GM21825 (cell line): ENCODE results near the gene TMED5.

Experiments
- ATAC-seq: cut with Tn5 transposase; IDR thresholded peaks from one replicate; pipeline ENCODE4 v1.9.1; 2021; ENCODE audit warnings: mild to moderate bottlenecking, moderate library complexity; ENCODE audit not compliant: unreplicated experiment

TMED5 gene

DNA sequence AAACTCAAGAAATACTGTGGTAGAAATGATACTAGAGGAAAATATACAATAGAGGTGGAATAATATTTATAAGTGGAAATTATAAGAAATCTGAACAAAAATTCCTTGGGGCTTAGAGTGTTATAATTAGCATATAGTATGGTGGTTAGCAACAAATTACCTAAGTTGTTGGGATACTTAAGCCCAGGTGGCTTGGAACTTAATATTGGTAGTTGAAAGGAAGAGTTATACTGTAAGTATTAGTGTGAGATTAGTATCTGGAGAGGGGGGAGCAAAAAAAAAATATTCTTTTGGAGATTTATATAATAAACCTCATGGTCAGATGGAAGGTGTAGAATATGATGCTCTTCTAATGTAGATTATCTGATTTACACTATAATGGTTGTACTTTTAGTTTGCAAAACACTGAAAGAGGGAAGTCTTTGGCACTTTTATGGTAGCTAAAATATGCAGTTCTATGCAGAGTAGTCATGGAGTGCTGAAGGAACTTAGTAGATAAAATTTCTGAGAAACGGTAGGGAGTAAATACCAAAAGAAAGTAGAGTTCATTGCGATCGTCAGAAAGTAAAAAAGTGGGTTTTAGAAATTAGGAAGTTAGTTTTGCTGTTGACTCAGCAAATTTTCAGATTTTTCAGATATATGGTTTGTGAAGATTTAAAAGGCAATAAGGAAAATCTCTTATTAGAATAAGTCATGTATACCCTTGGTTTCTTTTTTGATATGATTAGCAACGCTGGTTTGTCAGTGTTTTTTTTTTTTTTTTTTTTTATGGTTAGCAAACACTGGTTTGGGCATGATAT is 55.5 kb downstream of the TMED5 start:
- no peak for ATAC-seq

DNA sequence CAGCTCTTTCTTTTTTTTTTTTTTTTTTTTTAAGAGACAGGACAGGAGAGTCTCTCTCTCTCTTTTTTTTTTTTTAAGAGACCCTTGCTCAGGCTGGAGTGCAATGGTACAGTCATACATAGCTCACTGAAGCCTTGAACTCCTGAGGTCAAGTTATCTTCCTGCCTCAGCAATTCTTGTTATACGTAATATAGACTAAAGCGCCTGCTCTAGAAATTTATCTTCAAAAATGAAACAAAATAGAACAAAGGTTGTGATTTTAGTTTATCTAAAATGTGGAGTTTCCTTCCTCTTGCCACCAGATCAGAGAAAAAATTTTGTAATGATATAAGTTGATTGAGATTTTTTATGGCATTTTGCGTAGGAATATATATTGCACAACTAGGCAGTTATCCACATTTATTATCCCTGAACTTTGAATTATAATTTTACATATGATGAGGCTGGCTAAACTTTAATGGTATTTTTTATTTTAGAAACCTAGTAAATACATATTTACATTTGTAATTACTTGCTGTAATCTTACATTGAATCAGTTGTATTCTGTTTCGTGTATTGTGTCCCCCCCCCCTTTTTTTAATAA is 56.9 kb downstream of the TMED5 start:
- no peak for ATAC-seq

DNA sequence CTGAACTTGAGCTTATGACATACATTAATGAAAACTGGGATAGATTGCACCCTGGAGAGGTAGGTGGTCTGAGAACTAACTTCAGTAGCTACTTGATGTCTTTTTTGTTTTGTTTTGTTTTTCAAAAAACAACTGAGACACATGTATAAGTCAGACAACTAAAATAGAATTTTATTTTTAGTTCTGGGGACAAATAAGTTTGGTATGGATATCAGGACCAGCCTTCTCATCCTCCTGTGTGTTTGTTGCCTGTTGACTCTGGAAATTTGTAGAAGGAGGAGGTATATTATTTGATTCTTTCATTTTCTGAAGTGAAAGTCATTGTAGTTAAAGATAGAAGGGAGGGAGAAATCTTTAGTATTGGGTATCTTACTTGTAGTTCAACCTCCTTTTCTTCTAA is 59.6 kb downstream of the TMED5 start:
- no peak for ATAC-seq

GRCh38 chr1:93114391-93114790 is 65.8 kb downstream of the TMED5 start:
- no peak for ATAC-seq

GRCh38 chr1:93113127-93113526 is 67.1 kb downstream of the TMED5 start:
- ATAC-seq, result no peak

GRCh38 chr1:93111561-93111960 is 68.7 kb downstream of the TMED5 start:
- no peak for ATAC-seq

- no peak for ATAC-seq
Measured at GRCh38 chr1:93111065-93111464, 69.1 kb downstream of the TMED5 start.

DNA sequence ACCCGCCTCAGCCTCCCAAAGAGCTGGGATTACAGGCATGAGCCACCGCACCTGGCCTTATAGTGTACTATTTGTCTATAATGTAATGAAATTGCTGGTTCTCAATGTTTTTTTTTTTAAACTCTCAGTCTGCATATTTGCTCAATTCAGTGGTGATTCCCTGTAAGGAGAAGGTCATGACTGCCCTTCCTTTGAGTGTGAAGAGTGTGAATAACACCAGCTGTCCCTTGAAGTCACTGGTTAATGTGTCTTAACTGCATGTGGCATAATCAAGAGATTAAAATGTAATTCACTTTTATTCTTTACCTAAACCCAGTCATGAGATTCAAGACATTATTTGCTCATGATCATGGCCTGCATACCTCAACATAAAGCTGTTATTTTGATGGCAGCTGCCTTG is 70.6 kb downstream of the TMED5 start:
- ATAC-seq, result no peak

DNA sequence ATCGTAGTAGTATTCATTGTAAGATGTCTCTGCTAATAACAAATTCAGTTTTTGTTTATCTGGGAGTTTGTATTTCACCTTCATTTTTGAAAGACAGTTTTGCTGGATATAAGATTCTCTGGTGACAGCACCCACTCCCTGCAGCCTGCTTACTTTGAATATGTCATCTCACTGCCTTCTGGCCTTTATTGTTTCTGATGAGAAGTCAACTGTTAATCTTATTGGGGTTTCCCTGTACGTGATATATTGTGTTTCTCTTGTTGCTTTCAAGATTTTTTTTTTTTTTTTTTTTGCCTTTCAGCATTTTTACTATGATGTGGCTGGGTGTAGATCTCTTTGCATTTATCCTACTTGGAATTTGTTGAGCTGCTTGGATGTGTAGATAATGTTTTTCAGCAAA is 71.9 kb downstream of the TMED5 start:
- no peak for ATAC-seq

GRCh38 chr1:93107395-93107794 is 72.8 kb downstream of the TMED5 start:
- ATAC-seq, result no peak

DNA sequence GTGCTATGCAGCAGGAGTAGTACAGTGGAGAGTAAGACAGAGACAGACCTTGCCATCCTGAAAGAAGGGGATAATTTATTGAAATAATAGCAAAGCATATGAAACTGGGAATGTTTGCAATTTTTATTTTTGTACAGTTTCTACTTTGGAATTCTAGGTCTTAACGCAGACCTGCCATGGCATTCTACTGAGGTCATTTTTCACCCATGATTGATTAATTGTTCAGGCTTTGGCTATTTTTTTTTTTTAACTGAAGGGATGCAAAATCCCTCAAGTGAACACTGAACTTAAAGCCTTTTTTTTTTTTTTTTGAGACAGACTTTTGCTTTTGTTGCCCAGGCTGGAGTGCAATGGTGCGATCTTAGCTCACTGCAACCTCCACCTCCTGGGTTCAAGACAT is 74.0 kb downstream of the TMED5 start:
- no peak for ATAC-seq

GRCh38 chr1:93102142-93102541 is 78.1 kb downstream of the TMED5 start:
- ATAC-seq, result no peak
